Stimulated activated CD4-positive, alpha-beta T cell treated with anti-CD3 and anti-CD28 coated beads, TNF-alpha, amount 100 ng/mL, for 48 hours (primary cell): ENCODE results near the gene SLFN5.
A peak's percentile ranks its signal among the peaks of the same experiment; 100 is the strongest.
"Not testable (repeated sequence)": the region's sequence is repeated elsewhere in the genome, so short reads cannot be mapped to it uniquely, and the experiment has no call there.

Source experiments
- DNase-seq, 3 donors: peaks; one replicate each; pipeline ENCODE4 v3.0.0-alpha.2; 2020; ENCODE audit warnings: low read depth in 3 of 3

Gene SLFN5

GRCh38 chr17:35291802-35292201 is 48.9 kb downstream of the SLFN5 start:
- no peak for DNase-seq

- no peak for DNase-seq
Observed at GRCh38 chr17:35293151-35293847, 50.4 kb downstream of the SLFN5 start.

- DNase-seq: no peak
Observed at GRCh38 chr17:35294756-35295155, 51.9 kb downstream of the SLFN5 start.

GRCh38 chr17:35295686-35296085 is 52.8 kb downstream of the SLFN5 start:
- DNase-seq: no peak

GRCh38 chr17:35297666-35298065 is 54.8 kb downstream of the SLFN5 start:
- DNase-seq: no peak

GRCh38 chr17:35298639-35299038 is 55.8 kb downstream of the SLFN5 start:
- DNase-seq: no peak

GRCh38 chr17:35299135-35299534 is 56.3 kb downstream of the SLFN5 start:
- no peak for DNase-seq

- DNase-seq: not testable (repeated sequence)
Observed at GRCh38 chr17:35309345-35309744, 66.5 kb downstream of the SLFN5 start.

GRCh38 chr17:35312346-35312745 is 69.5 kb downstream of the SLFN5 start:
- no peak for DNase-seq

- DNase-seq: peak; percentile 29 to 63 (median 38)
Observed at GRCh38 chr17:35312790-35313711, 70.2 kb downstream of the SLFN5 start.

- no peak for DNase-seq
Observed at GRCh38 chr17:35313875-35314409, 71.1 kb downstream of the SLFN5 start.

GRCh38 chr17:35314415-35315216 is 71.7 kb downstream of the SLFN5 start:
- no peak for DNase-seq

GRCh38 chr17:35315283-35315682 is 72.4 kb downstream of the SLFN5 start:
- no peak for DNase-seq

GRCh38 chr17:35315971-35316370 is 73.1 kb downstream of the SLFN5 start:
- no peak for DNase-seq

GRCh38 chr17:35322749-35323148 is 79.9 kb downstream of the SLFN5 start:
- no peak for DNase-seq
